HepG2 (cell line): ENCODE measurements around the gene ARMC2.

Experiments
- ARNT2 ChIP-seq: sonication (generic); formaldehyde crosslinking; IDR thresholded peaks from 2 replicates; pipeline ENCODE4 v1.8.0; 2022; ENCODE audit warnings: mild to moderate bottlenecking, low read depth, missing genetic modification reagents, moderate library complexity
- GABPA ChIP-seq, 2 experiments: IDR thresholded peaks; 2 replicates each; pipeline ENCODE4 v1.6.1; 2011 to 2016; ENCODE audit warnings: low read depth in 2 of 2, low read length in 1 of 2, missing biosample characterization in 1 of 2, missing genetic modification characterization in 1 of 2
- HDAC2 ChIP-seq: sonication (generic); formaldehyde crosslinking; IDR thresholded peaks from 2 replicates; pipeline ENCODE4 v1.4.0; 2020; ENCODE audit warnings: missing genetic modification reagents
- HMGXB4 ChIP-seq, 2 experiments: sonication (generic) in 1 of 2; formaldehyde crosslinking in 1 of 2; IDR thresholded peaks; 2 replicates each; pipeline versions ENCODE4 v1.4.0 to v1.6.1; 2018 to 2020; ENCODE audit warnings: missing genetic modification reagents in 2 of 2, borderline replicate concordance in 1 of 2, low read depth in 1 of 2, mild to moderate bottlenecking in 1 of 2, missing biosample characterization in 1 of 2
- JUNB ChIP-seq: sonication (generic); formaldehyde crosslinking; IDR thresholded peaks from 2 replicates; pipeline ENCODE4 v1.8.0; 2022; ENCODE audit warnings: missing genetic modification reagents, mild to moderate bottlenecking, borderline replicate concordance
- KDM4B ChIP-seq: sonication (generic); formaldehyde crosslinking; IDR thresholded peaks from 2 replicates; pipeline ENCODE4 v1.4.0; 2020; ENCODE audit warnings: missing genetic modification reagents
- MBD4 ChIP-seq: IDR thresholded peaks from 2 replicates; pipeline ENCODE4 v1.6.1; 2012; ENCODE audit warnings: low read length, inconsistent platforms, borderline replicate concordance
- POLR2A ChIP-seq, 2 experiments: IDR thresholded peaks; 2 replicates each; pipeline ENCODE4 v1.6.1; 2011; ENCODE audit warnings: low read depth in 2 of 2, low read length in 2 of 2, mild to moderate bottlenecking in 1 of 2, moderate library complexity in 1 of 2; ENCODE audit not compliant: insufficient read depth in 1 of 2
- RBM22 ChIP-seq: fragments of 200-400 bp; formaldehyde crosslinking; optimal IDR thresholded peaks from 2 replicates; pipeline ENCODE3; 2017; ENCODE audit warnings: mild to moderate bottlenecking, low read length, moderate library complexity
- RBM39 ChIP-seq: fragments of 200-400 bp; formaldehyde crosslinking; IDR thresholded peaks from one replicate; pipeline ENCODE4 v1.6.1; 2018; ENCODE audit warnings: antibody characterized with exemption, mild to moderate bottlenecking, low read depth, low read length; ENCODE audit not compliant: poor library complexity, severe bottlenecking
- TBP ChIP-seq: sonication (generic); formaldehyde crosslinking; IDR thresholded peaks from 2 replicates; pipeline ENCODE4 v1.5.0; 2020; ENCODE audit warnings: missing genetic modification reagents
- ZBTB21 ChIP-seq: sonication (generic); formaldehyde crosslinking; IDR thresholded peaks from 2 replicates; pipeline ENCODE4 v1.4.0; 2020; ENCODE audit warnings: missing genetic modification reagents
- TF ChIP-seq, protein P1 (sequence below): sonication (generic); formaldehyde crosslinking; IDR thresholded peaks from 2 replicates; pipeline ENCODE4 v1.5.0; 2020; ENCODE audit warnings: mild to moderate bottlenecking, missing genetic modification reagents, moderate library complexity
- TF ChIP-seq, protein P2 (sequence below): sonication (generic); formaldehyde crosslinking; IDR thresholded peaks from 2 replicates; pipeline ENCODE4 v1.4.0; 2020; ENCODE audit warnings: missing genetic modification reagents

DNA sequence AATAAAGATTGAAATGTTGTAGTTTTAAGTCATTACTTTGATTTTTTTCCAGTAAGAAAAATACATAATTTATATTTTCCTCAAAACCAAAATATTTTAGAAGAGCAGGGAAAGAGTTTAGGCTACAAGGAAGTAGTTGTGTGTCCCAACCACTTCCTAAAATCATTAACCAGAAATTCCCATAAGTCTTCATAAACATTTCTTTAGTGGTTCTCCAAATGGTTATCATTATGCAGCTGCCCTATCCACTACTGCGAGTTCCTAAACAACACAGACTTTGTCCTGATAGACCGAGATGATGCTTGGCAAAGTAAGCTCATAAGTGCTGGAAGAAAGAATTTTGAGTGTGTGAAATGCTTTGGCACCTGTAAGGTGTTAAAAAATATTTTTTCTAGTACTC is 93.6 kb downstream of the ARMC2 start:
- TF ChIP-seq RBM22 (no peak), ARNT2 (CRISPR knock-in tag) (no peak), HMGXB4 (CRISPR knock-in tag; IDR thresholded peaks at IDR 0.05; ENCODE audit: borderline replicate concordance in 1 of 2, low read depth in 1 of 2) (no peak), ZBTB21 (no peak), KDM4B (no peak), RBM39 (no peak), MBD4 (no peak), TBP (CRISPR knock-in tag) (no peak), JUNB (CRISPR knock-in tag) (no peak), HDAC2 (CRISPR knock-in tag) (no peak), GABPA (IDR thresholded peaks at IDR 0.05; ENCODE audit: low read depth, low read length) (no peak), GABPA (CRISPR knock-in tag; IDR thresholded peaks at IDR 0.05; ENCODE audit: low read depth) (no peak), POLR2A (IDR thresholded peaks at IDR 0.05; ENCODE audit: insufficient read depth in 1 of 2, low read depth in 2 of 2, low read length in 2 of 2) (no peak)
- TF ChIP-seq, protein P1, sequence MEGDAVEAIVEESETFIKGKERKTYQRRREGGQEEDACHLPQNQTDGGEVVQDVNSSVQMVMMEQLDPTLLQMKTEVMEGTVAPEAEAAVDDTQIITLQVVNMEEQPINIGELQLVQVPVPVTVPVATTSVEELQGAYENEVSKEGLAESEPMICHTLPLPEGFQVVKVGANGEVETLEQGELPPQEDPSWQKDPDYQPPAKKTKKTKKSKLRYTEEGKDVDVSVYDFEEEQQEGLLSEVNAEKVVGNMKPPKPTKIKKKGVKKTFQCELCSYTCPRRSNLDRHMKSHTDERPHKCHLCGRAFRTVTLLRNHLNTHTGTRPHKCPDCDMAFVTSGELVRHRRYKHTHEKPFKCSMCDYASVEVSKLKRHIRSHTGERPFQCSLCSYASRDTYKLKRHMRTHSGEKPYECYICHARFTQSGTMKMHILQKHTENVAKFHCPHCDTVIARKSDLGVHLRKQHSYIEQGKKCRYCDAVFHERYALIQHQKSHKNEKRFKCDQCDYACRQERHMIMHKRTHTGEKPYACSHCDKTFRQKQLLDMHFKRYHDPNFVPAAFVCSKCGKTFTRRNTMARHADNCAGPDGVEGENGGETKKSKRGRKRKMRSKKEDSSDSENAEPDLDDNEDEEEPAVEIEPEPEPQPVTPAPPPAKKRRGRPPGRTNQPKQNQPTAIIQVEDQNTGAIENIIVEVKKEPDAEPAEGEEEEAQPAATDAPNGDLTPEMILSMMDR (CRISPR knock-in tag), result no peak
- TF ChIP-seq, protein P2, sequence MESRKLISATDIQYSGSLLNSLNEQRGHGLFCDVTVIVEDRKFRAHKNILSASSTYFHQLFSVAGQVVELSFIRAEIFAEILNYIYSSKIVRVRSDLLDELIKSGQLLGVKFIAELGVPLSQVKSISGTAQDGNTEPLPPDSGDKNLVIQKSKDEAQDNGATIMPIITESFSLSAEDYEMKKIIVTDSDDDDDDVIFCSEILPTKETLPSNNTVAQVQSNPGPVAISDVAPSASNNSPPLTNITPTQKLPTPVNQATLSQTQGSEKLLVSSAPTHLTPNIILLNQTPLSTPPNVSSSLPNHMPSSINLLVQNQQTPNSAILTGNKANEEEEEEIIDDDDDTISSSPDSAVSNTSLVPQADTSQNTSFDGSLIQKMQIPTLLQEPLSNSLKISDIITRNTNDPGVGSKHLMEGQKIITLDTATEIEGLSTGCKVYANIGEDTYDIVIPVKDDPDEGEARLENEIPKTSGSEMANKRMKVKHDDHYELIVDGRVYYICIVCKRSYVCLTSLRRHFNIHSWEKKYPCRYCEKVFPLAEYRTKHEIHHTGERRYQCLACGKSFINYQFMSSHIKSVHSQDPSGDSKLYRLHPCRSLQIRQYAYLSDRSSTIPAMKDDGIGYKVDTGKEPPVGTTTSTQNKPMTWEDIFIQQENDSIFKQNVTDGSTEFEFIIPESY (CRISPR knock-in tag), result no peak
